DMS53 treated with DMSO at 0.1 percent for 48 hours (cell line): ENCODE data around the gene PARD3B.

Experiments
- DNase-seq: peaks from one replicate; lab custom pipeline; 2025; ENCODE audit not compliant: unreplicated experiment; lab: John Stamatoyannopoulos, UW

Gene PARD3B

GRCh38 chr2:205580212-205580987, 1035.1 kb downstream of the PARD3B start:
- DNase-seq = no peak

GRCh38 chr2:205582366-205582765, 1037.1 kb downstream of the PARD3B start:
- DNase-seq = no peak

- no peak for DNase-seq
Observed at GRCh38 chr2:205585449-205586383, 1040.4 kb downstream of the PARD3B start.

DNA sequence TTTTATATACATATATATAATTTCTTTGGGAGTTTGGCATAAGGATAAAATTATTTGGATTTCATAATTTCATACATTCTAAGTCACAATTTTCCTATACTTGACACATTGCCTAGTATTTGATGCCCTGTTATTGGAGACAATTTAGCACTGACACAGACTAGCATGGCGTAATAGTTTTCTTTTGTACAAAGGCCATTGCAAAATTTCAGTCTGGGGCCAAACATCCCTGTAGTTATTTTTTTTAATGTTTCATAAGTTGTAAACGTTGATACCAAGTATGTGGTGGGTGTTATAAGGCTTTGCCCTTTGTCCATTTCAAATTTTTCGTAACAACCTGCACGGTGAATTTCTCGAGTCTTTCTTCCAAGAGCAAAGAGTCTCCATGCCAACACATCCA, 1041.4 kb downstream of the PARD3B start:
- DNase-seq = no peak

GRCh38 chr2:205589479-205589878, 1044.2 kb downstream of the PARD3B start:
- no peak for DNase-seq

GRCh38 chr2:205590759-205591158, 1045.5 kb downstream of the PARD3B start:
- no peak for DNase-seq

DNA sequence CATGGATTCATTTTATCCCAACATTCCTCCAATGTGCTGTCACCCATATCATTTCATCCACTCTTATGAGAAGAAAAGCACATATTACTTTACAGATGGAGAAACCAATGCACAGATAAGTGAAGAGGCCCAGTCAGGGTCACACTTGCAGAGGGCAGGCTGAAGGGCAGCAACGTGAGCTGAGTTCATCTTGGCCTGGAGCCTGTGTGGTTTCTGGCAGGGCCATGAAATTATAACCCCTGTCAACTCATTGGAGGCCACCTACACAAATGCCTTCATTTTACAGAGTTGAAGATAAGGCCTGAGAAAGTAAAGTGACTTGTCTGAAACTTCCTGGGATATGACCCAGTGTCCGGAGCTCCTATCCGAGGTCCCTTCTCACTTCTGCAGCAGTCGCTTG, 1048.6 kb downstream of the PARD3B start:
- no peak for DNase-seq

DNA sequence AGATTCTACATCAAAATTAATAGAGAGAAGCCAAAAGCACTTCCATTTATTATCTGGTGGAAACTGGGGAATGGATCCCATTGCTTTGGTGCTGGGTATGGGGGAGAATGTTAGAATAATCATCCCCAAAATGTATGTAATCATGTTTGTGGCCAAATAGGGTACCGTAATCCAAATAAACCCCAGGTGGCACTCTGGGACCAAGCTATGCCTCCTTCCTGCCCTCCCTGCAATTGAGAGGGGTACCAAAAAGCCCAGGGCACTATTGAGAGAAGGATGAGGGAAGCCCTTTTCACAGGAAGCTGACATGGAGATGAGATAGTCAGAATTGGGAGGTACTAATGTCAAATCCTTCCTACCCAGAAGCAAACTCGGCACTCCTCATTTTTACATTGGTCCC, 1051.3 kb downstream of the PARD3B start:
- no peak for DNase-seq

DNA sequence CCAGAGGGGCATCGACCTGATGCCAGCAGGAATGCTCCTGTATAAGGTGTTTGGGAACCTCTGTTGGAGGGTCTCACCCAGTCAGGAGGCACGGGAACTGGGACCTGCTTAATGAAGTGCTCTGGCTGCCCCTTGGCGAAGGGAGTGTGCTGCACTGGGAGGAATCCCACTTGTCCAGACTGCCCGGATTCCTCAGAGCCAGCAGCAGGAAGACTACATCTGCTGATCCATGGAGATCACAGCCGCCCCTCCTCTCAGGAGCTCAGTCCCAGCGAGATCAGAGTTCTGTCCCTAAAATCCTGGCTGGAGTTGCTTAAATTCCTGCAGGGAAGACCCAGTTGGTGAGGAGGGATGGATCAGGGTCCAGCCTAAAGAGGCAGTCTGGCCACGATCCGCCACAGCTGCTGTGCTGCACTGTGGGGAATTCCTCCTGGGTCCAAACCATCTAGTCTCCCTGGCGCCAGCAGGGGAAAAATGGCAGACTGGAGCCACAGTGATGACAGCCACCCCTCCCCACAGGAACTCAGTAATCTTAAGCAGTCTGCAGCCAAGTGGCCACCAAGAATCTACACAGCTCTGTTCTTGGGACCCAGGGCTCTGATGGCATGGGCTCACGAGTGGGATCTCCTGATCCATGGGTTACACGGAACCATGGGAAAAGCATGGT, 1060.5 kb downstream of the PARD3B start:
- DNase-seq = no peak

- no peak for DNase-seq
Observed at GRCh38 chr2:205607146-205607545, 1061.9 kb downstream of the PARD3B start.

DNA sequence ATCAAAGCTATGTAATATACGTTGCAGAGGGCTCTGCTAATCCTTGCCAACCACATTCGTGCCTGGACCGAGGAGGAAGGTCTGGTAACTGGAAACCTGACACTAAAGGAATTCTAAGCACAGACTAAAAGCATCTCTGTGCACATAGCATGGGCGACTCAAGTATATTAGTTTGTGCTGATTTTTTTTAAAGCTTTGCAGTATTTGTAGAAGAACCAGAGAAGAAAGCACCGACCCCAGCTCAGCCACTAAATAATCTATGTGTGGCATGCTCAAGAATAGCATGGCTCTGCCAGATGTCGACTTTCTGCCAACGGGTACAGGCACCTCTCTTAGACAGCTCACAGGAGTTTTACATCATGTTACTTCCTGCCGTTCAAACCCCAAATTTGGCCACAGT, 1063.8 kb downstream of the PARD3B start:
- no peak for DNase-seq

DNA sequence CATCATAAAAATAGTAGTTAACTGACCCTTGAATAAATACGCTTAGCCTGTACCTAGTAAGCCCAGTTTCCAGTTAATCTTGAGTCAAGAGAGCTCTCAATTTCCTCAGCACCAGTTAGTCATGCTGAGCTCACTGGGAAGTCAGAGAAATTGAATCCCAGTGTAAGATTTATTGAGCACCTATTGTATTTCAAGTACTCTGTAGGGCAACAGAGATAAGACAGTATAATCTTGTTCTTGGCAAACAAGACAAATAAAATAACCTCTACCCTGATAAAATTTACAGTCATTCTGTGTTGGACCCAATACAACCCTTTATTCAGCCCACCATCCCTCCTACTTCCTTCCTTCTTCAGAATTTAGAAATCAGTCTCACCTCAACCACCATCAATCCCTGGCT, 1065.2 kb downstream of the PARD3B start:
- DNase-seq = no peak

DNA sequence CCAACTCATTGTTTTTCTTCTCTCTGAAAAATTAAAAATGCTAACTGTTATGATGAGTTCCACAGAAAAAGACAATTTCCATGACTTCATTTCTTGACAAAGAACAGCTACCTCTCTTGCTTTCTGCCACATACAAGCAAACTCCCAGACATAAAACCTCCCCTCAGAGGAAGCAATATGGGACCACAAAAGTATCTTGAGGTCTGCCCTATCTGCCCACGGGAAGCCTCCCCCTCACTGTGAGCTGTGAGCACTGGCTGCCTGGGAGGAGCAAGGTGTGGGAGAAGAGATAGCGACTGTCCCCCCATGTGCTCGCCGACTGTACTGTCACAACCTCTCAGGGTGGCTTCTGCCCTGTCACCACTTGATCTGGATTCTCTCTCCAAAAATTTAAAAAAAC, 1067.4 kb downstream of the PARD3B start:
- no peak for DNase-seq

DNA sequence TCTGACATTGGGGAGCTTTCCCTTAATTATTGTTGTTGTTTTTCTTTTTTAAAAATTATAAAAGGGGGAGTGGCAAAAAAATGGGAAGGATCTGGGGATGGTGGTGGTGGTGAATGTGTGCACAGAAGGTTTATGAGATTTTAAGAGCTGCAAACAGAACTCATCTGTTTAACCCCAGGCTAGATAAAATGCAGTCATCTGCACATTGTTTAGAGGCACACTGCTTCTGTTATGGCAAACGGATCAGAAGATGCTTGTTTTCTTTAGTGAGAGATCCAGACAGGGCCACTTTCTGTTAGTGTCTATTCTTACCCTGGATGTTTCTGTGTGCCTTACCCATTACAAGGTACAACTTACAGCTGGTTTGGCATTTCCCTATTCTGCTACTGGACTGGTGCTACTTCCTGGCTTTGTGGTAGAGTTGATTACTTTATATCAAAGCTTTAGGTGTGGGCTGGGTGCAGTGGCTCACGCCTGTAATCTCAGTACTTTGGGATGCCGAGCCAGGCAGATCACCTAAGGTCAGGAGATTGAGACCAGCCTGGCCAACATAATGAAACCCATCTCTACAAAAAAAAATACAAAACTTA, 1068.8 kb downstream of the PARD3B start:
- no peak for DNase-seq

- DNase-seq = no peak
Observed at GRCh38 chr2:205614965-205615364, 1069.7 kb downstream of the PARD3B start.

GRCh38 chr2:205617905-205618304, 1072.6 kb downstream of the PARD3B start:
- no peak for DNase-seq

- no peak for DNase-seq
Observed at GRCh38 chr2:205619600-205619999, 1074.3 kb downstream of the PARD3B start.

GRCh38 chr2:205627085-205627484, 1081.8 kb downstream of the PARD3B start:
- no peak for DNase-seq

DNA sequence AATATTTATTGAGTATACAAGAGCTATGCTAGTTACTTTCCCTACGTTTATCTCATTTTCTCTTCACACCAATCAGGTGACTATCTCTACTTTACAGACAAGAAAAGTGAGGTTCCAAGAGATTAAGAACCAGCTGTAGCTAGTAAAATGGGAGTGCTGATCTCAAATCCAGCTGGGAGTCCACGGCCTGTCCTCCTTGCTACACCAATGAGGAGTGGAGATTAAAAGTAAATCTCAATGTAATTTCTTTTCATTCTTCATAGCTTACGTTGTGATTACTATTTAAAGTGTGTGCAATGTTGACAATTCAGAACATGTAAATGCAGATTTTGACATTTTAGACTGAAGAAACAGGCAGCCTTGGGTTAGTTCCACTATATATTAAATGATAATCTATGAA, 1083.1 kb downstream of the PARD3B start:
- DNase-seq = no peak

DNA sequence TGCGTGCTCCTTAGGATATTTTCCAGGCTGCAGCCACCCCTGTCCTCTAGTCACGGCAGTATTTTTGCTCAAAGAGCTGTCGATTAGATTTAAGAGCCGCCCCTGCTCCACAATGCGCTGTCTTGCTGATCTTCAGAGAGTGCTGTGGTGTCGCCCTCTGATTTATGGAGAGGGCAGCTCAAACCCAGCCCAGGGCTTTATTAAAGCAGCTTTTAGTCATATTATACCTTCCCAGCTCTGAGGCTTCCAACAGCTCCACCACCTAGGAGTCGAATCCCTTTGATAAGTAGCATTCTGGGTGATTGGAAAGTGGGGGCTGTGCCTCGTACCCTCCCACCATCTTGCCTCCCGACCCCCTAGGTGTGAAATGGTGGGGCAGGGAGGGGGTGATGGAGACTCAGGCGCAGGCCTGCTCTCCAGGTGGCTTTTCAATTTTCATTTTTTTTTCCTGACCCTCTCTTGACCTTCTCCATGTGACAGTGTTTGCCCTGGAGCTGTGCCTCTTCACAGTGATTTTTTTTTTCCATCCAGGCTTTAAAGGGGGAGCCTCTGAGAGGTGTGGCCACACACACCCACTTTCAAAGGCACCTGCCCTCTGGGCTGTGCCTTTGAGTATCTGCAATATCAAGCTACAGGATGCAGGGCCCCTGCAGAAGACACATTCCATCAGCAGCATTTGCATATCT, 1084.0 kb downstream of the PARD3B start:
- no peak for DNase-seq

DNA sequence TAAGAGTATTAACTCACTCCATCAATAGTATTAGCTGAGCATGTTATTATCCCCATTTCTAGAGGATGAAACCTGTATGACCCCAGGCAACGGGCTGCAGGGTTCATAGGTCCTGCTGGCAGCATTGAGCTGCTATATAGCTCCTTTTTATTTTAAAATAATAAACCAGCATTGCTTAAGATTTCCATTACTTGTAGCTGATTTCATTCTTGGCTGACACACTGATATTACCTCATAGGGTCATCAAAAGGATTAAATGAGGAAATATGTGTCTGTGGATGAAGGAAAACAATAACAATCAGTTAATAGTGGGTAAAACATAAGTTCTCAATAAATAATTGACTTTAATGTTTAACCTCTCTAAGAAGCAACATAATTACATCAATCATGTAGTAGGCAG, 1088.7 kb downstream of the PARD3B start:
- no peak for DNase-seq
